Fibroblast of the aortic adventitia (primary cell): ENCODE results near the gene C14orf93. TPM values are rescaled to one million over a fixed set of nuclear protein-coding genes. Genes with fewer than 3 reads are reported as not detected.
"Not testable (repeated sequence)": the region's sequence is repeated elsewhere in the genome, so short reads cannot be mapped to it uniquely, and the experiment has no call there.

Source experiments
- DNase-seq: peaks from one replicate; pipeline ENCODE4 v3.0.0-alpha.2; 2010; ENCODE audit warnings: low read depth
- H3K4me3 ChIP-seq: 2 replicates; pipeline ENCODE4 v1.5.1; 2011; ENCODE audit warnings: low read depth, mild to moderate bottlenecking, control low read depth, low read length, moderate library complexity
- total RNA-seq: library from RNA; depleted of rRNA; stranded (reverse); fragments of >200 nt; gene quantifications from 2 replicates; pipeline ENCODE4 v1.2.3, GENCODE V29; 2012; ENCODE audit warnings: low replicate concordance
- TF ChIP-seq, protein P1 (sequence below): IDR thresholded peaks from 2 replicates; pipeline ENCODE4 v1.5.1; 2011; ENCODE audit warnings: mild to moderate bottlenecking, low read length, control low read depth, inconsistent platforms; ENCODE audit not compliant: insufficient read depth

C14orf93 gene
- total RNA-seq, 1 donor: 7.0 TPM

DNA sequence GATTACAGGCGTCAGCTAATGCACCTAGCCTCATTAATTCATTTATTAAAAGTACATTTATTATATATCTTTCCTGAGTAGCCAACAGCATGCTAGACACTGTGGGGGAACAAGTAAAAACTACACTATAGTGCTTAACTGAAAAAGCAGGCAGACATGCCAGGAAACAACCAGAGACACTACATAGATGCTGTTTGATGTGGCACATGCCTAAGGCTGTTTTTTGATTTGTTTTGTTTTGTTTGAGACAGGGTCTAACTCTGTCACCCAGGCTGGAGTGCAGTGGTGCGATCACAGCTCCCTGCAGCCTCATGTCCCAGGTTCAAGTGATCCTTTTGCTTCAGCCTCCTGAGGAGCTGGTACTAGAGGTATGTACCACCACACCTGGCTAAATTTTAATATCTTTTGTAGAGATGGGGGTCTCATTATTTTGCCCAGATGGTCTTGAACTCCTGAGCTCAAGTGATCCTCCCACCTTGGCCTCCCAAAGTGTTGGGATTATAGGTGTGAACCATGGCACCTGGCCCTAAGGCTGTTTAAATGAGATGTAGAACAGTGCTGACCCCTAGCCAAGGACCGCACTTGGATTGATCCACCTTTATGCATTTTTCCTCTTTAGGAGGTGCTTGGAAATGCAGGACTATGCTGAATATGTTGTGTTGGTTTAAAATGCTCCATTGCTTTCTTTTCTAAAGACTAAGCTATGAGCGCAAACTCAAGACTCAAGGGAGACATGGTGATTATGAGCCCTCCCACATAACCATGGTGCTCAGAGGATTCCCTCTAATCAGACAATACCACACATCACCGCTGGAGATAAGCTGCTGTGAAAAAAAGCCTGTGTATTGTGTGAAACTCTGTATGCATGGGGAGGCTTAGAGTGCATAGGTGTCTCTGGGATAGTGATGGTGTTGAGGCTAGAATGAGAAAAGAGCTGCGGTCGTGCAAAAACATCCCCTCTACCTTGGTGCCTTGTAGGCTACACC lies 10.5 kb upstream of the C14orf93 start:
- TF ChIP-seq, protein P1, sequence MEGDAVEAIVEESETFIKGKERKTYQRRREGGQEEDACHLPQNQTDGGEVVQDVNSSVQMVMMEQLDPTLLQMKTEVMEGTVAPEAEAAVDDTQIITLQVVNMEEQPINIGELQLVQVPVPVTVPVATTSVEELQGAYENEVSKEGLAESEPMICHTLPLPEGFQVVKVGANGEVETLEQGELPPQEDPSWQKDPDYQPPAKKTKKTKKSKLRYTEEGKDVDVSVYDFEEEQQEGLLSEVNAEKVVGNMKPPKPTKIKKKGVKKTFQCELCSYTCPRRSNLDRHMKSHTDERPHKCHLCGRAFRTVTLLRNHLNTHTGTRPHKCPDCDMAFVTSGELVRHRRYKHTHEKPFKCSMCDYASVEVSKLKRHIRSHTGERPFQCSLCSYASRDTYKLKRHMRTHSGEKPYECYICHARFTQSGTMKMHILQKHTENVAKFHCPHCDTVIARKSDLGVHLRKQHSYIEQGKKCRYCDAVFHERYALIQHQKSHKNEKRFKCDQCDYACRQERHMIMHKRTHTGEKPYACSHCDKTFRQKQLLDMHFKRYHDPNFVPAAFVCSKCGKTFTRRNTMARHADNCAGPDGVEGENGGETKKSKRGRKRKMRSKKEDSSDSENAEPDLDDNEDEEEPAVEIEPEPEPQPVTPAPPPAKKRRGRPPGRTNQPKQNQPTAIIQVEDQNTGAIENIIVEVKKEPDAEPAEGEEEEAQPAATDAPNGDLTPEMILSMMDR: no peak
- H3K4me3 ChIP-seq: no peak overlapping the region
- DNase-seq: no peak

DNA sequence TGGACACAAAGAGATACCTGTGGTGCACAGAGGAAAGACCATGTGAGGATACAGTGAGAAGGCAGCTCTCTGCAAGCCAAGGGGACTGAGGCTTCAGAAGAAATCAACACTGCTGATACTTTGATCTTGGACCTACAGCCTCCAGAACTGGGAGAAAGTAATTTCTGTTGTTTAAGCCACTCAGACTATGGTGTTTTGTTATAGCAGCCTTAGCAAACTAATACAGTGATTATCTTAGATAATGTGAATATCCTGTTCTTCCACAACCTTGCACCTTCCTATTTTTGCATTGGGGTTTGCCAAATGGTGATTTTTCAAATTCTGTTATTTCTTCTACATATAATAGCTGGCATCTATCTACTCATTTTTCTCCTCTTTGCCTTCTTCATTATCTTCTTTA lies 8.2 kb upstream of the C14orf93 start:
- TF ChIP-seq, protein P1: no peak
- DNase-seq: no peak
- no peak overlapping the region for H3K4me3 ChIP-seq

DNA sequence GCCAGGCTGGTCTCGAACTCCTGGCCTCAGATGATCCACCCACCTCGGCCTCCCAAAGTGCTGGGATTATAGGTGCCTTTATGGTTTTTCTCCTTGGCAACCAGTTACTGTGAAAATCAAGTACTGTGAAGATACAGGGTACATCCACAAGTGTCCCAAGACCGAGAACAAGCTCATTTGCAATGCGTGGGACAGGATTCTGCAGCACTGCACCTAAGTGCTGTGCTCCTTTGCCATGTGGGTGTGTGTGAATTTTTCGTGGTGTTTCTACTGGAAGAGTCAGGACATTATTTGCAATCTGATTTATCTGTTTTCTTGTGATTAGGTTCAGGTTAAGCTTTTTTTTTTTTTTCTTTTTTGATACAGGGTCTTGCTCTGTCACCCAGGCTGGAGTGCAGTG lies 7.1 kb upstream of the C14orf93 start:
- H3K4me3 ChIP-seq: no peak overlapping the region

DNA sequence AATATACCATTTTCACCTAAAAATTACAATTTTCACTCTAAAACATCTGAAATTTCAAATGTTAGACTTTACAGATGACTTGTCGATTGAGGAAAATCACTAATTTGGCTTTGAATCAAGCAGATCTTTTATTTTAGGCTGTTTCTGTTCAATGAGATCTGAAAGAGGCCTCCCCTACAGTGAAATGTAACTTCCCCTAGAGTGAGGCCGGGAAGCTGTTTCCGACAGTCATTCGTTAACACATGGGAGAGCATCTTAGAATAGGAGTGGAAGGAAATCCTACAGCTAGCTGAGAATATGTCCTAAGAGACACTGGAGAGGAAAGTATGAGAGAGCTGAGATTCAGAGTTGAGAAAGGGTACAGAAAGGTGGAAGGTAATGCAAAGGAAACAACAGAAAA lies 5.7 kb upstream of the C14orf93 start:
- DNase-seq: no peak
- H3K4me3 ChIP-seq: no peak overlapping the region
- TF ChIP-seq, protein P1: no peak

More for the DNA sequence above, 7.1 kb upstream of the C14orf93 start:
- TF ChIP-seq, protein P1: no peak
- DNase-seq: no peak

DNA sequence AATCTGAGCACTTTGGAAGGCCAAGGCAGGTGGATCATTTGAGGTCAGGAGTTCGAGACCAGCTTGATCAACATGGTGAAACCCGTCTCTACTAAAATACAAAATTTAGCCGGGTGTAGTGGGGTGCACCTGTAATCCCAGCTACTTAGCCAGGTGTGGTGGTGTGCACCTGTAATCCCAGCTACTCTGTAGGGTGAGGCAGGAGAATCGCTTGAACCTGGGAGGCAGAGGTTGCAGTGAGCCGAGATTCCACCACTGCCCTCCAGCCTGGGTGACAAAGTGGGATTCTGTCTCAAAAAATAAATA lies 3.8 kb upstream of the C14orf93 start:
- DNase-seq: not testable (repeated sequence)

DNA sequence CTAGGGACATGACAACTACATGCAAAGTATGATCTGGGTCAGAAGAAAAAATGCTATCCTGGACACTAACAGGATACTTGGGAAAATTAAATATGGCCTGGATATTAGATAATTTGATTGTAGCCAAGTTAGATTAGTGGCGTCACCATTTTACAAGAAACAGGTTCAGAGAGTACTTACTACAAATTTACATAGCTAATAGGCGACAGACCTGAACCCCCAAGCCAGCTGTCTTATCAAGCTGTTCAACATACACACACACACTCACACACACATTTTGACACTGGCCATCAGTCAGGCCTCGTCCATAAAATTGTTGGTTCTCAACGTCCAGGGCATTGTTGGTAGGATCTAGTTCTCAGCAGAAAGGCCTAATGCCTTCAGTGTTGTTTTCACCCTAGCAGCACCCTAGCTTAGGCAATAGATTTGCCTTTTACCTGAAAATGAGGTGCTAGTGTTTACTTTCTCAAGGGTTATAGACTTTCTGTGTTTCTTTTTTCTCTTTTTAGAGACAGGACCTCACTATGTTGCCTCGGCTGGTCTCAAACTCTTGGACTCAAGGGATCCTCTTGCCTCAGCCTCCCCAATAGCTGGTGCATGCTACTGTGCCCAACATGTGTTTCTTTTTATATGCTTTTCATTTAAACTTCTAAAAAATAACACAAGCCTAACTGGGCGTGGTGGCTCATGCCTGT lies 3.3 kb upstream of the C14orf93 start:
- TF ChIP-seq, protein P1: no peak
- no peak for DNase-seq
- H3K4me3 ChIP-seq: no peak overlapping the region

More for the DNA sequence above, 3.8 kb upstream of the C14orf93 start:
- not testable (repeated sequence) for H3K4me3 ChIP-seq

DNA sequence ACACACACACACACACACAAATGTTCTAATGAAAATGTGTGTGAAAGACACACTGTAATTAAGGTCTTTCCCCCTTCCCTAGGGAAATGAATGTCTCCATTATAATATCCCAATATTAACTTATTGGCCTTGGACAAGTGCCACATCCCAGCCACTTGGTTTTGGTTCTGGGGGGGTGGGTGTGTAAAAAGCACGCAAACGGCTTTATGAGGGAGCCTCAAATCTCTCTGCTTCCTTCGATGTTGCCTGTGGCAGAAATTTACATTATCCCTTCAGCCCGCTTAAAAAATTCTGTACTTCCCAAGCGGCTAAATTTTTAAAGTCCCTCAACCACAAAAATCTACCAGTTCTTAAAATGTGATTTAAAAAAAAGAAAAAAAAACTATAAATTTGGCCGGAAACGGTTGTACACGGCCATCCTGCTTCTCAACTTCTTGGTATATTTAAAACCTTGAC lies 432 bp downstream of the C14orf93 start:
- peak overlapping the region; percentile 54 for H3K4me3 ChIP-seq
- TF ChIP-seq, protein P1: no peak
- DNase-seq: no peak
